Kidney capillary endothelial cell (primary cell): Measurements from ENCODE around the gene LRRN3.

Source experiments
- DNase-seq: peaks from one replicate; pipeline ENCODE4 v3.0.0-alpha.2; 2018; ENCODE audit warnings: low spot score

LRRN3 gene

GRCh38 chr7:111168182-111168581 is 77.3 kb downstream of the LRRN3 start:
- DNase-seq: no peak

- DNase-seq: no peak
Observed at GRCh38 chr7:111172564-111173257, 81.8 kb downstream of the LRRN3 start.

- no peak for DNase-seq
Observed at GRCh38 chr7:111173528-111173927, 82.6 kb downstream of the LRRN3 start.

- no peak for DNase-seq
Observed at GRCh38 chr7:111173990-111174389, 83.1 kb downstream of the LRRN3 start.

- DNase-seq: no peak
Observed at GRCh38 chr7:111174510-111174909, 83.6 kb downstream of the LRRN3 start.
